ENCODE data around the gene AKR1B15.
"Not testable (repeated sequence)": the region's sequence is repeated elsewhere in the genome, so short reads cannot be mapped to it uniquely, and the experiment has no call there.

AKR1B15 gene

GRCh38 chr7:134532954-134533218 is 16.0 kb upstream of the AKR1B15 start:
- no peak for DNase-seq (ENCODE audit: low read depth)

GRCh38 chr7:134533288-134533771 is 15.6 kb upstream of the AKR1B15 start:
- DNase-seq (ENCODE audit: low read depth) = no peak

- no peak for DNase-seq (ENCODE audit: low read depth)
Observed at GRCh38 chr7:134534633-134535032, 14.3 kb upstream of the AKR1B15 start.

- DNase-seq (ENCODE audit: low read depth) = no peak
Observed at GRCh38 chr7:134535272-134535918, 13.5 kb upstream of the AKR1B15 start.

- no peak for DNase-seq (ENCODE audit: low read depth)
Observed at GRCh38 chr7:134535919-134536299, 13.0 kb upstream of the AKR1B15 start.

- DNase-seq (ENCODE audit: low read depth) = not testable (repeated sequence)
Observed at GRCh38 chr7:134536558-134536957, 12.4 kb upstream of the AKR1B15 start.

GRCh38 chr7:134537273-134537781 is 11.6 kb upstream of the AKR1B15 start:
- DNase-seq (ENCODE audit: low read depth) = not testable (repeated sequence)

- no peak for DNase-seq (ENCODE audit: low read depth)
Observed at GRCh38 chr7:134539380-134540004, 9.4 kb upstream of the AKR1B15 start.

DNA sequence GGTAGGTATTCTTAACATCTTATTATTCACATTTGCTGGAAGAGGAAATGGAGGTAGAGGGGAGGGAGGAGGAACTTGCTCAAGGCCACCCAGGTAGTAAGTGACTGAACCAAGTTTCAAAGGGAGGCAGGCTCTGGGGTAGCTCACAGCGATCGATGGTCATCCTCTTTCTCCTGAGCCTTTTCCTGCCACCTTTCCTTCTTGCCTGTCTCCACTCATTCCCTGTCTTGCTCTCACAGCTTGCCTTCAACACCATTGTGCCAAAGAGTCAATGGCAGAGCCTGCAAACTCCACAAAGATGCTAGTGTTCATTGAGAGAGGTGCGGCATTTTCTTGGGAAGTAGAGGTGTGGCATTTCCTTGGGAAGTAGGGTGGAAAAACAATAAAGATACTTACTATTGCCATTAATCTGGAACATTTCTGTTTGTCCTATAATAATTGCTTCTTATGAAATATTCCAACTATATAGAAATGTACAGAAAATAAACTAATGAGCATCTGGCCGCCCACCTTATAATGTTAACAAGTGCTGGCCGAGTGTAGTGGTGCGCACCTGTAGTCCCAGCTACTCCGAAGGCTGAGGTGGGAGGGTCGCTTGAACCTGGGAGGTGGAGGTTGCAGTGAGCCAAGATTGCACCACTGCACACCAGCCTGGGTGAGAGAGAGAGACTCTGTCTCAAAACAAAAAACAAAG is 7.3 kb upstream of the AKR1B15 start:
- DNase-seq (ENCODE audit: low read depth) = not testable (repeated sequence)

DNA sequence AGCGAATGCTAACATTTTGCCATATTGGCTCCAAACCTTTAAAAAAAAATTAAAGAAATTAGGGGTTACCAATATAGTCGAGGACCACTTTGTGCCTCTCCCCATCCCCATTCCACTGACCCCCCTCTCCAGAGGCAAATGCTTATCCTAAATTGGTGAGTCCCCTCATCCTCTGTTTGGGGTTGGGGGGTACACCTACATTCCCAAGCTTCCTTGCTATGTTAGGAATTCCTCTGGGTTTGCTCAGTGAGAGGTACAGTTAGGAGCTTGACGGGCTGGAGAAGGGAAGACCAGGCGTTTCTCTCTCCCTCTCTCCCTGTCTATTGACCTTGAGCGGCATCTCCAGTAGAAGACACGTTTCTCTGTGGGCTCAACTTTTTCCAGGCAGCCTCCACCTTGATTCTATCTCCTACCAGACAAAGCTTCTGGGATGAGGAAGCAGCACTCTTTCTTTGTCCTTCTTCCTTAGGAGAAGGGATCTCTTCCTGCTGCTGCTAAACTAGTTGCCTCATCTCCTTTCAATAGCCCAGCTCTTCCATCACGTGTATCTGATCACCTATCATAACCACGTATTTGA is 6.6 kb upstream of the AKR1B15 start:
- no peak for DNase-seq (ENCODE audit: low read depth)

DNA sequence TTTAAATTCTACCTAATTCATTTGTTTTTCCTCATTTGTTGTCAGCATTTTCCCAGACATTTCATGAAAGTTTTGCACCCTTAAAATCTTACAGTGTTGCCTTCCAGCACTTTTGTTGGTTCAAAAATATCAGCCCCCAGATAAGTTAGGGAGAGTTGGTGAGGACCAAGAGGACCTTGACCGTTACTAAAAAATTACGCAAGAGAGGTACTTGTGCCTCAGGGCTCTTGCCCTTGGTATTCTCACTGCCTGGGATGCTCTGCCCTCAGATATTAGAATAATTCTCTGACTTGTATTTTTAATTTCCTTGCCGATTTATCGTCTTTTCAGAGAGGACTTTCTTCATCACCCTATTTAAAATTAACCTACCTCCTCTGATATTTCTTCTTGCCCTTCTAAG is 3.5 kb upstream of the AKR1B15 start:
- no peak for DNase-seq (ENCODE audit: low read depth)

DNA sequence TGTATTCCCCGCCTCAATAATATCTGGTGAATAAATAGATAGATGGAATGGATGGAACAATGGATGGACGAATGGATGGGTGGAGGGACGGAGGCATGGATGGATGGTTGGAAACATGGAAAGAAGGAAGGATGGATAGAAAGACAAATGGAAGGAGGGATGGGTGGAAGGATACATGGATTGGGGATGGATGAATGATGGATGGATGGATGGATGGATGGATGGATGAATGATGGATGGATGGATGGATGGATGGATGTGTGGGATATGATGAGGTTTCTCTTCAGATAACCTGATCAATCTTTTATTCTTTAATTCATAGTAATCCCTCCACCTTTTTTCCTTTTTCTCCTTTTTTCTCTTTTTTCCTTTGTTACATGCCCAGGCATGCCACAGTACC is 3.0 kb upstream of the AKR1B15 start:
- DNase-seq (ENCODE audit: low read depth) = no peak

DNA sequence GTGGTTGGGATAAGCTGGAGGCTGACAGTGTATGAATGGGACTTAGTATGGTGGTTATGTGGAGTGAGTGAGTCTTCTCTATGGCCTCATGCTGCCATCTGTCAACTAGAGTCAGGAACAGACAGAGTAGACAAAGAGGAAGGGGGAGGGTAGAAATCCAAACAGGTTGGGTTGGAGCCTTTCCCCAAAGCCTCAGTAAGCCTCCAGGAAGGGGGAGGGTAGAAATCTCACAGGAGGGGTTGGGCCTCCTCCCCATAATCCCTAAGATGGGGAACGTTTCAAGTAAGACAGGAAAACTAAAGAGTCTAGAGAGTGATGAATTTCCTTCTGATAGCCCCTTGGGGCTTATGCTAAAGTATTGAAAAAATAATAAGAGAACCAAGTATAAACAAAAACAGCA is 2.0 kb upstream of the AKR1B15 start:
- DNase-seq (ENCODE audit: low read depth) = no peak

DNA sequence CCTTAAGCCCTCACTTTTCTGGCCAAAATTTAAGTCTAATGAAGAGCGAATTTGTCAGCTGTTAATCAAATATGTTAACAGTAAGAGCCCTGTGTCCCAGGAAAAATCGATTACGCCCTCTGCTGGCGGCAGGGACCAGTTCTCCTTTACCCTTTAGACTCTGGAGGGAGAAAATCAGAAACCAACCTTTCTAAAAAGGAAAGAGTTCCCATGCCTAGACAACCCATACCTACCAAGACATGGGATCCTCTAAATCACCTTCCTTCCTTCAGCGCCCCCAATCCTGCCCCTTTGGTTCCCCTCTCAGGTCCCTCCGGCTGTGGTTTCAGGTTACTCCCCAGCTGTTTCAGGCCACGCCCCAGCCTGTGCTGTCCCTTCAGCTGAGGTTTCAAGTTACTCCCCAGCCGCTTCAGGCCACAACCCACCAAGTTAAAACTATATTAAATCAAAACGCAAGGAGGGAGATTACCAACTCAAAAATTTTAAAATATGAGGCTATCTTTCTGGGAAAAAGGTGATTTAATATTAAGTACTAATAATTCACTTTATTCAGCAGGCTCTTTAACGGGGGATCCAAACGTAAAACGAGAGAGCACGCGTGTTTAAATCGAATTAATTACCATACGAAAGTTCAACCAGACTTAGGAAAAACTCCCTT is 1.4 kb upstream of the AKR1B15 start:
- peak; percentile 15 for DNase-seq (ENCODE audit: low read depth)

- DNase-seq (ENCODE audit: low read depth) = no peak
Observed at GRCh38 chr7:134549366-134549765, 456 bp downstream of the AKR1B15 start.

DNA sequence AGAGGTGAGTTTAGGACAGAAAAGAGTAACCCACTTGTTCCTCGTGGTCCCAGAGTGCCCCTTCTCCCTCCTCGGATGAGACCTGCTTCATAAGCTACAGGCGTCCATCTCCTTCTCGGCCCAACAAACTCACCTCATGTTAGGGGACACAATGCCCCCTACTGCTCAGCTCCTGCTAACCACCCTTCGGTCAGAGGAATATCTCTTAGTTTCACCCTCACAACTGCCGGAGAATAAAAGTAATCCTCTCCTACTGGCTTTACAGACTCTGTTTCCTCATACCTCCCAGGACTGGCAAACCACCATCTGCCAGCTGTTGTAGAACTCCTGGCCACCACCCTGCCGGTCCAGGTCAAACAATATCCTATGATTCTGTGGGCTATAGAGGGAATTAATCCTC is 3.2 kb downstream of the AKR1B15 start:
- no peak for DNase-seq (ENCODE audit: low read depth)

- no peak for DNase-seq (ENCODE audit: low read depth)
Observed at GRCh38 chr7:134553976-134554375, 5.1 kb downstream of the AKR1B15 start.

- no peak for DNase-seq (ENCODE audit: low read depth)
Observed at GRCh38 chr7:134554417-134554966, 5.6 kb downstream of the AKR1B15 start.

- no peak for DNase-seq (ENCODE audit: low read depth)
Observed at GRCh38 chr7:134557391-134557790, 8.5 kb downstream of the AKR1B15 start.

- DNase-seq (ENCODE audit: low read depth) = no peak
Observed at GRCh38 chr7:134558370-134558769, 9.5 kb downstream of the AKR1B15 start.

- DNase-seq (ENCODE audit: low read depth) = not testable (repeated sequence)
Observed at GRCh38 chr7:134561616-134562015, 12.7 kb downstream of the AKR1B15 start.

GRCh38 chr7:134562136-134562535 is 13.2 kb downstream of the AKR1B15 start:
- DNase-seq (ENCODE audit: low read depth) = no peak
